ENCODE results near the gene FAM227B. TPM values are rescaled to one million over a fixed set of nuclear protein-coding genes. Genes with fewer than 3 reads are reported as not detected.
"Not testable (repeated sequence)": the region's sequence is repeated elsewhere in the genome, so short reads cannot be mapped to it uniquely, and the experiment has no call there.

Gene FAM227B
- total RNA-seq, 1 donor from 2014 or later: 6.0 TPM

- no peak for DNase-seq (ENCODE audit: low spot score)
Observed at GRCh38 chr15:49492830-49493229, 127.8 kb downstream of the FAM227B start.

- DNase-seq (ENCODE audit: low spot score): no peak
Observed at GRCh38 chr15:49492151-49492550, 128.5 kb downstream of the FAM227B start.

- DNase-seq (ENCODE audit: low spot score): no peak
Observed at GRCh38 chr15:49490966-49491365, 129.7 kb downstream of the FAM227B start.

- not testable (repeated sequence) for DNase-seq (ENCODE audit: low spot score)
Observed at GRCh38 chr15:49485401-49485800, 135.2 kb downstream of the FAM227B start.

- not testable (repeated sequence) for DNase-seq (ENCODE audit: low spot score)
Observed at GRCh38 chr15:49478982-49479381, 141.6 kb downstream of the FAM227B start.

- DNase-seq (ENCODE audit: low spot score): not testable (repeated sequence)
Observed at GRCh38 chr15:49478021-49478420, 142.6 kb downstream of the FAM227B start.

GRCh38 chr15:49473031-49473430 lies 147.6 kb downstream of the FAM227B start:
- DNase-seq (ENCODE audit: low spot score): no peak

- no peak for DNase-seq (ENCODE audit: low spot score)
Observed at GRCh38 chr15:49472338-49472737, 148.3 kb downstream of the FAM227B start.

- DNase-seq (ENCODE audit: low spot score): no peak
Observed at GRCh38 chr15:49471733-49472132, 148.9 kb downstream of the FAM227B start.

- not testable (repeated sequence) for DNase-seq (ENCODE audit: low spot score)
Observed at GRCh38 chr15:49471248-49471647, 149.4 kb downstream of the FAM227B start.

GRCh38 chr15:49468481-49468839 lies 152.2 kb downstream of the FAM227B start:
- no peak for DNase-seq (ENCODE audit: low spot score)

- no peak for DNase-seq (ENCODE audit: low spot score)
Observed at GRCh38 chr15:49467746-49468480, 152.7 kb downstream of the FAM227B start.

- DNase-seq (ENCODE audit: low spot score): no peak
Observed at GRCh38 chr15:49466119-49466518, 154.5 kb downstream of the FAM227B start.

- no peak for DNase-seq (ENCODE audit: low spot score)
Observed at GRCh38 chr15:49464522-49464921, 156.1 kb downstream of the FAM227B start.

- DNase-seq (ENCODE audit: low spot score): no peak
Observed at GRCh38 chr15:49462232-49462844, 158.3 kb downstream of the FAM227B start.

- DNase-seq (ENCODE audit: low spot score): no peak
Observed at GRCh38 chr15:49460411-49460941, 160.1 kb downstream of the FAM227B start.

GRCh38 chr15:49458145-49458544 lies 162.5 kb downstream of the FAM227B start:
- no peak for DNase-seq (ENCODE audit: low spot score)

GRCh38 chr15:49456166-49456565 lies 164.5 kb downstream of the FAM227B start:
- DNase-seq (ENCODE audit: low spot score): no peak

- no peak for DNase-seq (ENCODE audit: low spot score)
Observed at GRCh38 chr15:49452595-49452994, 168.0 kb downstream of the FAM227B start.

GRCh38 chr15:49441816-49442215 lies 178.8 kb downstream of the FAM227B start:
- DNase-seq (ENCODE audit: low spot score): no peak

- no peak for DNase-seq (ENCODE audit: low spot score)
Observed at GRCh38 chr15:49441356-49441755, 179.3 kb downstream of the FAM227B start.

- DNase-seq (ENCODE audit: low spot score): no peak
Observed at GRCh38 chr15:49439678-49440395, 180.8 kb downstream of the FAM227B start.

Measured in mucosa of gallbladder (tissue), 1 donor.